Measurements from ENCODE around the gene TMPRSS12. TPM values are rescaled to one million over a fixed set of nuclear protein-coding genes. Genes with fewer than 3 reads are reported as not detected.

The TMPRSS12 gene
- total RNA-seq, 2 experiments from 2014 or later = not detected

DNA sequence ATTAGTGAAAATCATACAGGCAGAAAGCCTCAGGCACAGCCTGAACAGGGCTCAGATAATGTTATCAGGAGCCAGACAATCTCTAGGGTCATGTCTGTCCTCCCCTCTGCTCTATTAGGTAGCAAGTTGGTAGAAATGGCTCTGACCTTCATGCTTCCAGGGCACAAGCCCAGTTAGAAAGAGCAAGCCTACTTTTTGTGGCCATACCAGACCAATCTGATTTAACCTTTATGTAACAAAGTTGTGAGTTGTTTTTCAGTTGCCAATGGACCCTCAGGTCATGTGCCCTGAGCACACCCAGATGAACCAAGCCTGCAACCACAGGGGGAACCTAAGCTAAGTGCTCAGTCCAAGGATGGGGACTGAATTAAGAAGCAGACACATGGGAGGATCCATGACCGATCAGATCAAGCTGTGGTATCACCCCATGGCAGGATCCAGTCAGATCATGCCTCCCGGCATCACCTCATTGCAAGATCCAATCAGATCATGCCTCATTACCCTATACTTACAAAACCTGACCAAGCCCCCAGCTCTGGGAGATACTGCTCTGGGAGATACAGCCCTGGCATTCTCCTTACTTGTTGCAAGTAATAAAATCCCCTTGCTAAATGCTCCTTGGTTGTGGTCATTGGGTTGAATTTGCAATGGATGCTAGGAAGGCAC lies 90.9 kb downstream of the TMPRSS12 start:
- intact Hi-C loops (cut with micrococcal nuclease; ENCODE audit: unreplicated experiment) = no loop called here
- no peak for TF ChIP-seq EZH2phosphoT487 (IDR thresholded peaks at IDR 0.05; ENCODE audit: borderline replicate concordance, low read depth, low read length)
- TF ChIP-seq, protein P1, sequence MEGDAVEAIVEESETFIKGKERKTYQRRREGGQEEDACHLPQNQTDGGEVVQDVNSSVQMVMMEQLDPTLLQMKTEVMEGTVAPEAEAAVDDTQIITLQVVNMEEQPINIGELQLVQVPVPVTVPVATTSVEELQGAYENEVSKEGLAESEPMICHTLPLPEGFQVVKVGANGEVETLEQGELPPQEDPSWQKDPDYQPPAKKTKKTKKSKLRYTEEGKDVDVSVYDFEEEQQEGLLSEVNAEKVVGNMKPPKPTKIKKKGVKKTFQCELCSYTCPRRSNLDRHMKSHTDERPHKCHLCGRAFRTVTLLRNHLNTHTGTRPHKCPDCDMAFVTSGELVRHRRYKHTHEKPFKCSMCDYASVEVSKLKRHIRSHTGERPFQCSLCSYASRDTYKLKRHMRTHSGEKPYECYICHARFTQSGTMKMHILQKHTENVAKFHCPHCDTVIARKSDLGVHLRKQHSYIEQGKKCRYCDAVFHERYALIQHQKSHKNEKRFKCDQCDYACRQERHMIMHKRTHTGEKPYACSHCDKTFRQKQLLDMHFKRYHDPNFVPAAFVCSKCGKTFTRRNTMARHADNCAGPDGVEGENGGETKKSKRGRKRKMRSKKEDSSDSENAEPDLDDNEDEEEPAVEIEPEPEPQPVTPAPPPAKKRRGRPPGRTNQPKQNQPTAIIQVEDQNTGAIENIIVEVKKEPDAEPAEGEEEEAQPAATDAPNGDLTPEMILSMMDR (conservative IDR thresholded peaks at IDR 0.05; ENCODE audit: low read length) = no peak
- H3K4me3 ChIP-seq (ENCODE audit: low read depth, low read length, poor library complexity, severe bottlenecking) = no peak overlapping the region
- peaks cover 19% of the 10 kb centered on the region for H3K4me1 ChIP-seq (ENCODE audit: insufficient read depth, low read length, poor library complexity, severe bottlenecking)
- BruUV-seq (replicated peaks) = no TSS peak
- H4K20me1 ChIP-seq (ENCODE audit: insufficient read depth, low read length) = no peaks in the 10 kb centered on the region
- H3K27ac ChIP-seq (ENCODE audit: low read depth, low read length, poor library complexity, severe bottlenecking) = no peak overlapping the region
- peaks cover 61% of the 10 kb centered on the region for H3K36me3 ChIP-seq (ENCODE audit: insufficient read depth, low read length)
- peaks cover 14% of the 10 kb centered on the region for H3K79me2 ChIP-seq (ENCODE audit: insufficient read depth, low read depth, low read length)
- DNase-seq (ENCODE audit: low spot score) = no peak
- H2AFZ ChIP-seq (ENCODE audit: low read length) = no peak overlapping the region
- POLR2A ChIA-PET = interaction anchor here (0.6 to 1.6 kb wide), 3 partner anchors 9 to 51 kb away, joined by 3 to 5 read pairs (median 5); a partner anchor contains a TSS
- no peak overlapping the region for H3K4me2 ChIP-seq (ENCODE audit: low read length)
- no peaks in the 10 kb centered on the region for H3K9me2 ChIP-seq (ENCODE audit: insufficient read depth, low read length)
- CTCF ChIA-PET (ENCODE audit: unreplicated experiment) = no interaction called here
- peaks cover 19% of the 10 kb centered on the region; the same call in 1 of the 2 replicates for H3K9me3 ChIP-seq (ENCODE audit: low read length)

DNA sequence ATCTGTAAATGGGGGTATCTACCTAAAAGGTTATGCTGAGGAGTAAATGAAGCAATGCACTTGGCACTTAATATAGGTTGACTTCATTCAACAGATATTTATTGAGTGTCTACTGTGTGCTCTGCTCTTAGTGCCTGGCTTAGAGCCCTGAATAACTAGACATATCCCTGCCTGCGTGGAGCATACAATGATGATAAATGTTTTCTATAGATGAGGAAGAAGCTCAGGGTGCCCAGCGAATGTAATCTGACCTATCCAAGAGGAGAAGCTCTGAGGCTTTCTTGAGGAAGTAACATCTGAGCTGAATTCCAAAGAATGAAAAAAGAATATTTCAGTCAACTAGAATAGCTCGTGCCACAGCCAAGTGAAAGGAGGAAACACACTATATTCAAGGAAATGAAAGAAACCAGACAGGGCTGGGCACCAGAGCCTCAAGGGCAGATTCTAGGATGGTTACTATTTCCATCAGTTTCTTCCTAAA lies 91.7 kb downstream of the TMPRSS12 start:
- peaks cover 19% of the 10 kb centered on the region; the same call in 1 of the 2 replicates for H3K9me3 ChIP-seq (ENCODE audit: low read length)
- H3K4me2 ChIP-seq (ENCODE audit: low read length) = no peak overlapping the region
- no peak overlapping the region for H2AFZ ChIP-seq (ENCODE audit: low read length)
- TF ChIP-seq EZH2phosphoT487 (IDR thresholded peaks at IDR 0.05; ENCODE audit: borderline replicate concordance, low read depth, low read length) = no peak
- TF ChIP-seq, protein P1 (conservative IDR thresholded peaks at IDR 0.05; ENCODE audit: low read length) = no peak
- ChIA-PET CTCF (ENCODE audit: unreplicated experiment) (no interaction called here), POLR2A (interaction anchor here (1.6 kb wide), 1 partner anchor 9 kb away, joined by 5 read pairs; a partner anchor contains a TSS)
- peaks cover 6% of the 10 kb centered on the region; the same call in 1 of the 2 replicates for H3K79me2 ChIP-seq (ENCODE audit: insufficient read depth, low read depth, low read length)
- peaks cover 10% of the 10 kb centered on the region for H3K4me1 ChIP-seq (ENCODE audit: insufficient read depth, low read length, poor library complexity, severe bottlenecking)
- peaks cover 58% of the 10 kb centered on the region for H3K36me3 ChIP-seq (ENCODE audit: insufficient read depth, low read length)
- intact Hi-C loops (cut with micrococcal nuclease; ENCODE audit: unreplicated experiment) = no loop called here
- H3K9me2 ChIP-seq (ENCODE audit: insufficient read depth, low read length) = no peaks in the 10 kb centered on the region
- no peak for DNase-seq (ENCODE audit: low spot score)
- no peak overlapping the region for H3K27ac ChIP-seq (ENCODE audit: low read depth, low read length, poor library complexity, severe bottlenecking)
- BruUV-seq (replicated peaks) = no TSS peak
- H4K20me1 ChIP-seq (ENCODE audit: insufficient read depth, low read length) = no peaks in the 10 kb centered on the region
- no peak overlapping the region for H3K4me3 ChIP-seq (ENCODE audit: low read depth, low read length, poor library complexity, severe bottlenecking)

Data from OCI-LY7 (cell line).